IPS-15b (cell line): ENCODE data around the gene PTPN14.

Source experiments
- H3K27me3 ChIP-seq: one replicate; pipeline ENCODE4 v1.6.1; 2013; ENCODE audit warnings: low read length; ENCODE audit not compliant: control insufficient read depth, insufficient read depth
- H3K36me3 ChIP-seq: one replicate; pipeline ENCODE4 v1.6.1; 2013; ENCODE audit warnings: low read length; ENCODE audit not compliant: control insufficient read depth, insufficient read depth
- H3K4me1 ChIP-seq: one replicate; pipeline ENCODE4 v1.6.1; 2013; ENCODE audit warnings: mild to moderate bottlenecking, low read length; ENCODE audit not compliant: control insufficient read depth, insufficient read depth
- H3K4me3 ChIP-seq: one replicate; pipeline ENCODE4 v1.5.1; 2013; ENCODE audit warnings: low read depth, low read length
- H3K9ac ChIP-seq: one replicate; pipeline ENCODE4 v1.6.1; 2013; ENCODE audit warnings: low read depth, mild to moderate bottlenecking, low read length
- H3K9me3 ChIP-seq: one replicate; pipeline ENCODE4 v1.6.1; 2013; ENCODE audit warnings: mild to moderate bottlenecking, low read length; ENCODE audit not compliant: control insufficient read depth, insufficient read depth

The PTPN14 gene

GRCh38 chr1:214565310-214565709, 13.9 kb upstream of the PTPN14 start:
- no peak overlapping the region for H3K9ac ChIP-seq
- no peaks in the 10 kb centered on the region for H3K27me3 ChIP-seq
- no peaks in the 10 kb centered on the region for H3K36me3 ChIP-seq
- H3K9me3 ChIP-seq: no peaks in the 10 kb centered on the region
- no peaks in the 10 kb centered on the region for H3K4me1 ChIP-seq
- H3K4me3 ChIP-seq: no peak overlapping the region

- Histone ChIP-seq H3K9ac (no peak overlapping the region), H3K36me3 (no peaks in the 10 kb centered on the region), H3K4me1 (no peaks in the 10 kb centered on the region), H3K9me3 (no peaks in the 10 kb centered on the region), H3K4me3 (no peak overlapping the region), H3K27me3 (no peaks in the 10 kb centered on the region)
Measured at GRCh38 chr1:214563881-214564280, 12.5 kb upstream of the PTPN14 start.

GRCh38 chr1:214557952-214558735, 6.7 kb upstream of the PTPN14 start:
- Histone ChIP-seq H3K9me3 (no peaks in the 10 kb centered on the region), H3K27me3 (no peaks in the 10 kb centered on the region), H3K36me3 (no peaks in the 10 kb centered on the region), H3K4me3 (no peak overlapping the region), H3K4me1 (peaks cover 3% of the 10 kb centered on the region), H3K9ac (no peak overlapping the region)

- Histone ChIP-seq H3K9me3 (no peaks in the 10 kb centered on the region), H3K4me3 (no peak overlapping the region)
Measured at GRCh38 chr1:214553142-214553710, 1.8 kb upstream of the PTPN14 start.

GRCh38 chr1:214552174-214552608, 789 bp upstream of the PTPN14 start:
- peak overlapping the region; percentile 80 for H3K4me3 ChIP-seq
- no peaks in the 10 kb centered on the region for H3K27me3 ChIP-seq
- H3K9me3 ChIP-seq: no peaks in the 10 kb centered on the region
- peaks cover 12% of the 10 kb centered on the region for H3K4me1 ChIP-seq
- H3K36me3 ChIP-seq: no peaks in the 10 kb centered on the region
- peak overlapping the region; percentile 91 for H3K9ac ChIP-seq

More at GRCh38 chr1:214553142-214553710, 1.8 kb upstream of the PTPN14 start:
- peaks cover 9% of the 10 kb centered on the region for H3K4me1 ChIP-seq
- H3K9ac ChIP-seq: no peak overlapping the region
- H3K36me3 ChIP-seq: no peaks in the 10 kb centered on the region
- H3K27me3 ChIP-seq: no peaks in the 10 kb centered on the region

- H3K9me3 ChIP-seq: no peaks in the 10 kb centered on the region
- H3K9ac ChIP-seq: peak overlapping the region; percentile 96
- peaks cover 12% of the 10 kb centered on the region for H3K4me1 ChIP-seq
- peak overlapping the region; percentile 90 for H3K4me3 ChIP-seq
- H3K27me3 ChIP-seq: no peaks in the 10 kb centered on the region
- H3K36me3 ChIP-seq: no peaks in the 10 kb centered on the region
Measured at GRCh38 chr1:214550857-214551435, 456 bp downstream of the PTPN14 start.

- Histone ChIP-seq H3K4me1 (peaks cover 12% of the 10 kb centered on the region), H3K4me3 (peak overlapping the region; percentile 90), H3K36me3 (no peaks in the 10 kb centered on the region), H3K9ac (peak overlapping the region; percentile 96), H3K27me3 (no peaks in the 10 kb centered on the region), H3K9me3 (no peaks in the 10 kb centered on the region)
Measured at GRCh38 chr1:214550013-214550856, 1.2 kb downstream of the PTPN14 start.

- H3K36me3 ChIP-seq: no peaks in the 10 kb centered on the region
- H3K4me3 ChIP-seq: peak overlapping the region; percentile 90
- no peaks in the 10 kb centered on the region for H3K27me3 ChIP-seq
- H3K4me1 ChIP-seq: peaks cover 12% of the 10 kb centered on the region
- no peak overlapping the region for H3K9ac ChIP-seq
- H3K9me3 ChIP-seq: no peaks in the 10 kb centered on the region
Measured at GRCh38 chr1:214549604-214550003, 1.8 kb downstream of the PTPN14 start.

GRCh38 chr1:214548988-214549387, 2.4 kb downstream of the PTPN14 start:
- Histone ChIP-seq H3K9ac (no peak overlapping the region), H3K4me3 (no peak overlapping the region), H3K27me3 (no peaks in the 10 kb centered on the region), H3K4me1 (peaks cover 12% of the 10 kb centered on the region), H3K9me3 (no peaks in the 10 kb centered on the region), H3K36me3 (no peaks in the 10 kb centered on the region)

- Histone ChIP-seq H3K4me3 (no peak overlapping the region), H3K9ac (no peak overlapping the region), H3K9me3 (no peaks in the 10 kb centered on the region), H3K36me3 (no peaks in the 10 kb centered on the region), H3K27me3 (no peaks in the 10 kb centered on the region), H3K4me1 (peaks cover 10% of the 10 kb centered on the region)
Measured at GRCh38 chr1:214548271-214548670, 3.1 kb downstream of the PTPN14 start.

- Histone ChIP-seq H3K27me3 (no peaks in the 10 kb centered on the region), H3K9me3 (no peaks in the 10 kb centered on the region), H3K9ac (no peak overlapping the region), H3K36me3 (no peaks in the 10 kb centered on the region), H3K4me1 (peaks cover 7% of the 10 kb centered on the region), H3K4me3 (no peak overlapping the region)
Measured at GRCh38 chr1:214547747-214548146, 3.7 kb downstream of the PTPN14 start.
